ENCODE measurements around the gene PARVA. TPM values are rescaled to one million over a fixed set of nuclear protein-coding genes. Genes with fewer than 3 reads are reported as not detected.

The PARVA gene
- total and polyA plus RNA-seq, 7 donors, result 15.7 to 195 (median 110) TPM

DNA sequence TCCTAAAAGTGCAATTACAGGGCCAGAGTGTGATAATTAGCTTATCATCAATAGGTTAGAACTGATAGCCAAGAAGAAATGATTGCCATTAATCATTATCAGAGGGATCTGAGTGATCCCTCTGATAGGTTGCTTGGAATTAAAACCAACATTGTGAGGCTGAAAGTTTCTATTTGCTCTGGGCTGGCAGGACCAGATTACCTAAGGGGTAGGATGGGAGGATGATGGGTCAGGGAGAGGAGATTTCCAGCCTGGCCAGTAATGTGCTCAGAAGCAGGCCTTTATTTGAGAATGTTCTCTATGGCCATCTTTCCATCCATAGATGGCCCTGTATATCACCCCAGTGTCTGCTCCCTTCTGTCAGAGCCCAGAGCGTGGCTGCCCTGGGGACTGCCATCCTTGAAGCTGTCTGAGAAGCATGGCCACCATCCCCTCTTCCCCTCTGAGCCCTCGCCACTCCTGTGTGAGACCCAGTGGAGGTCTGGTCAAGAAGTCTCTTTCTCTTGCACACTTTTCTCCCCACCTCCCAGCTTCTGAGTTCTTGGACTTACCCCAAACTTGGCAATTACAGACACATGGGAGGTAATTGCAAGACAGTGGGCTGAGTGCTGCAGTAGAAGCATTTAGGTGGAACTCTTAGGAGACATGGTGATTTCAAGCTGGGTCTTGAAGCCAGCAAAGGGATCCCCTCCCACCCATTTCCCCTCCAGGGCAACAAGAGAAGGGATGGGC lies 11.7 kb downstream of the PARVA start:
- H3K9me3 ChIP-seq, result no peaks in the 10 kb centered on the region
- peak overlapping the region; percentile 97 to 99 (median 98) for H3K27ac ChIP-seq
- H3K36me3 ChIP-seq, result peaks cover 0 to 5% (median 0%) of the 10 kb centered on the region in 4 donors
- WGBS, 2 donors, result 87 to 95% methylated on average over 2 of the region's 2 CpGs
- no peak for DNase-seq
- intact Hi-C loops (cut with DNase I), result no loop called here
- peaks cover 0 to 98% (median 76%) of the 10 kb centered on the region in 4 donors for H3K4me1 ChIP-seq
- no peaks in the 10 kb centered on the region for H3K27me3 ChIP-seq
- TF ChIP-seq POLR2AphosphoS5 (IDR thresholded peaks at IDR 0.05), result no peak
- TF ChIP-seq, protein P1, sequence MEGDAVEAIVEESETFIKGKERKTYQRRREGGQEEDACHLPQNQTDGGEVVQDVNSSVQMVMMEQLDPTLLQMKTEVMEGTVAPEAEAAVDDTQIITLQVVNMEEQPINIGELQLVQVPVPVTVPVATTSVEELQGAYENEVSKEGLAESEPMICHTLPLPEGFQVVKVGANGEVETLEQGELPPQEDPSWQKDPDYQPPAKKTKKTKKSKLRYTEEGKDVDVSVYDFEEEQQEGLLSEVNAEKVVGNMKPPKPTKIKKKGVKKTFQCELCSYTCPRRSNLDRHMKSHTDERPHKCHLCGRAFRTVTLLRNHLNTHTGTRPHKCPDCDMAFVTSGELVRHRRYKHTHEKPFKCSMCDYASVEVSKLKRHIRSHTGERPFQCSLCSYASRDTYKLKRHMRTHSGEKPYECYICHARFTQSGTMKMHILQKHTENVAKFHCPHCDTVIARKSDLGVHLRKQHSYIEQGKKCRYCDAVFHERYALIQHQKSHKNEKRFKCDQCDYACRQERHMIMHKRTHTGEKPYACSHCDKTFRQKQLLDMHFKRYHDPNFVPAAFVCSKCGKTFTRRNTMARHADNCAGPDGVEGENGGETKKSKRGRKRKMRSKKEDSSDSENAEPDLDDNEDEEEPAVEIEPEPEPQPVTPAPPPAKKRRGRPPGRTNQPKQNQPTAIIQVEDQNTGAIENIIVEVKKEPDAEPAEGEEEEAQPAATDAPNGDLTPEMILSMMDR (IDR thresholded peaks at IDR 0.05), result no peak
- TF ChIP-seq EP300 (IDR thresholded peaks at IDR 0.05), result no peak
- TF ChIP-seq POLR2A (IDR thresholded peaks at IDR 0.05), result no peak
- H3K4me3 ChIP-seq, result no peak overlapping the region

DNA sequence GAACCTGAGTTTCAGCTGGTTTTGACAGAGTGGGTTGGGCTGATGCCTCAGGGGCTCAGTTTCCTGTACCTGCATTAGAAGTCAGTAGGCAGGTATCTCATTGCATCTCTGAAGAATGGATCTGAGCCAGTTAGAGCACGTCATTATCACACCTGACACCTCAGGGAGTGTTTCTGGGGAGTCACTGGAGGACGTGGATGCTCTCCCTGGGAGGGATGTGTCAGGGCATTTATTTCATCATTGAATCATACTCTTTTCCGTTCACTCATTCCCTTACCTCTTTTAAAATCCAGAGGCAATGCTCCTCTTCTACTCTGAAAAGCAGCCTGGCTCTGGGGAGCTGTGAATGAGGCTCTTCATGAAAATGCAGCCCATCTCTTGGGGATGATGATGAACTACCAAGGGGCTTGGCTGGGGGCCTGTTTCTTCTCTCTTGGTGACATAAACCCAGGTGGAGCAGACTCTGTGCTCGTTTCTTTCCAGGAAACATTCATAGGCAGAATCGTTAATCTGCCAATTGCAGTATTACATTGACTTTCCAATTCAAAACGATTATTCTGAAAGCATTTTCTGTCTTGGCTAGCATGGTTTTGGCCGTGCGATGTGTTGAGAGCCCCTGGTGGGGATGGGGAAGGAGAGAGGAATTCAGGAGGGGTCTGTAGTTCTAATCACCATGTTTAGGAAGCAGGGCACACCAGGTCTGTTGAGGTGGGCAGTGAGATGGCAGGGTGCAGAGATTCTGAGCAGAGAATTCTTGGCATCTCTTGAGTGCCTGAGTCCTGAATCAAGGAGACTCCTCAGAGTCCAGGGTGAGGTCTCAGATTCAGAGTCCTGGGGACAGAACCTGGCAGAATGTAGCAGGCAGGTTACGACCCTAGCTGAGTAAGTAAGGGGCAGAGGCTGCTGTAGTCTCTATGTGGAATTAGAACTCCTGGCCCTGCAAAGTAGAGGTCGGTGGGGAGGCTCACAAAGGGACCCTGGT lies 12.6 kb downstream of the PARVA start:
- Histone ChIP-seq H3K36me3 (peaks cover 0 to 5% (median 0%) of the 10 kb centered on the region in 4 donors), H3K27me3 (no peaks in the 10 kb centered on the region), H3K27ac (peak overlapping the region; percentile 97 to 99 (median 98)), H3K9me3 (no peaks in the 10 kb centered on the region), H3K4me3 (no peak overlapping the region), H3K4me1 (peaks cover 0 to 98% (median 79%) of the 10 kb centered on the region in 4 donors)
- peak in 1 of 4 donors; percentile 16 for TF ChIP-seq POLR2AphosphoS5 (IDR thresholded peaks at IDR 0.05)
- TF ChIP-seq, protein P1 (IDR thresholded peaks at IDR 0.05), result no peak
- 59 to 62% methylated on average over 10 of the region's 10 CpGs for WGBS, 2 donors
- intact Hi-C loops (cut with DNase I), result no loop called here
- no peak for DNase-seq

DNA sequence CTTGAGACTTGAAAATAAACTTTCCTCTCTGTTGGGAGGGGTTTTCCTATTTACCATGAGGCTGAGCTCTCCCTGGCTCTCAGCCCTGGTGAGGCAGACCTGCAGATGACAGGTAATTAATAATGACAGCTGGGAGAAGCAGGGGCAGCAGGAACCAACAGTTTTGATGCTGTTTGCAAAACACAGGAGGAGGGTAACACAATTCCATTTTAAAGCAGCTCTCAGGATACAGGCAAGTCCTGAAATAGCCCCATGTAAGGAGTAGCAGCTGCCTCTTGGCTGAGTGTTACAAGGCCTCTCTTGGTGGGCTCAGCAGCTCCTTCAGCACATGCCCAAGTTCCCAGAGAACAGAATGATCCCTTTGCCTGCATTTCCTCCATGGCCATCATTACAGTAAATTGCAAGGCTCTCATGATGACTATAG lies 13.3 kb downstream of the PARVA start:
- Histone ChIP-seq H3K36me3 (peaks cover 0 to 5% (median 0%) of the 10 kb centered on the region in 4 donors), H3K27me3 (no peaks in the 10 kb centered on the region), H3K9me3 (no peaks in the 10 kb centered on the region), H3K27ac (peak overlapping the region; percentile 97 to 99 (median 98)), H3K4me1 (peaks cover 0 to 99% (median 82%) of the 10 kb centered on the region in 4 donors), H3K4me3 (no peak overlapping the region)
- peak; percentile 80 for DNase-seq
- peak; percentile 53 to 70 (median 62) for TF ChIP-seq POLR2AphosphoS5 (IDR thresholded peaks at IDR 0.05)
- TF ChIP-seq POLR2A (IDR thresholded peaks at IDR 0.05), result no peak
- TF ChIP-seq EP300 (IDR thresholded peaks at IDR 0.05), result peak in 3 of 4 donors; percentile 67 to 94 (median 93)
- intact Hi-C loops (cut with DNase I), result no loop called here

DNA sequence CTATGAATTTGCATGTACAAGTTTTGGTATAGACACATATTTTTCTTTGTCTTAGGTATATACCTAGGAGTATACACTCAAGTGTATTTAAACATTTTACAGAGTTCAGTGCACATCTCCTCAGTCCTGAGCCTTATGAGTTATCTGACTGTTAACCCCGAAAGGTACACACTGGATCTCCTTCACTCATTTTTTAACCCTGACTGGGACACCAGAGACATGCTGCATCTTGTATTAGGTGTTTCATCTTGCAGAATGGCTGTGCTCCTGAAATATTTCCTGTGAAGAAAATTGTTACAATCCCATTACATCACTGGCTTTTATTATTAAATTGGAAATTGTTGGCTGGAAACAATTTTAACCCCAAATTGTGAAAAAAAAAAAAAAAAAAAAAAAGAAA lies 15.3 kb downstream of the PARVA start:
- no peaks in the 10 kb centered on the region for H3K9me3 ChIP-seq
- no peak overlapping the region for H3K4me3 ChIP-seq
- H3K27me3 ChIP-seq, result no peaks in the 10 kb centered on the region
- peaks cover 0 to 99% (median 80%) of the 10 kb centered on the region in 4 donors for H3K4me1 ChIP-seq
- 93 to 99% methylated on average over 1 of the region's 1 CpG for WGBS, 2 donors
- no peak for DNase-seq
- H3K27ac ChIP-seq, result peak overlapping the region; percentile 97 to 99 (median 98)
- intact Hi-C loops (cut with DNase I), result no loop called here
- H3K36me3 ChIP-seq, result peaks cover 0 to 5% (median 0%) of the 10 kb centered on the region in 4 donors
- TF ChIP-seq POLR2AphosphoS5 (IDR thresholded peaks at IDR 0.05) (no peak), EP300 (IDR thresholded peaks at IDR 0.05) (no peak), POLR2A (IDR thresholded peaks at IDR 0.05) (no peak)
- TF ChIP-seq, protein P1 (IDR thresholded peaks at IDR 0.05), result no peak

DNA sequence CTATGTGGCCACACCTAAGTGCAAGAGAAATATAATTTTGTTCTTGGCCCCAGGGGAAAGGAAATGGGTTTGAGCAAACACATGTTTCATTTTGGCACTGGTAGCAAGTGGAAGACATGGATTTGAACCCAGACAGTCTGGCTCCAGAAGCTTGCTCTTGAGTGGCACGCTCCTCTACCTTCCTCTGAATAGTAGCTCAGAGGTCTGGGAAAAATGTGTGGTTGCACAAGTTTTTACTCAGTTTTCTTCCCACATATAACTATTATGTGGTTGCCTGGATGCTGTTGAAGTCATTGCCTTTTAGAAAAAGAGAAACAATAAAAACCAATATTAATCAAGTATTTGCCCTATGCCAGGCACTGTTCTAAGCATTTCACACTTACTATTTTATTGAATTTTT lies 16.3 kb downstream of the PARVA start:
- DNase-seq, result no peak
- intact Hi-C loops (cut with DNase I), result no loop called here
- 98 to 100% methylated on average over 1 of the region's 1 CpG for WGBS, 2 donors
- Histone ChIP-seq H3K27ac (peak overlapping the region; percentile 97 to 99 (median 98)), H3K36me3 (peaks cover 0 to 5% (median 0%) of the 10 kb centered on the region in 4 donors), H3K27me3 (no peaks in the 10 kb centered on the region), H3K4me1 (peaks cover 0 to 98% (median 78%) of the 10 kb centered on the region in 4 donors), H3K4me3 (no peak overlapping the region), H3K9me3 (no peaks in the 10 kb centered on the region)
- TF ChIP-seq, protein P1 (IDR thresholded peaks at IDR 0.05), result no peak
- no peak for TF ChIP-seq POLR2A (IDR thresholded peaks at IDR 0.05)
- no peak for TF ChIP-seq POLR2AphosphoS5 (IDR thresholded peaks at IDR 0.05)
- no peak for TF ChIP-seq EP300 (IDR thresholded peaks at IDR 0.05)

Data from sigmoid colon (tissue), 7 donors.